Chondrocyte (in vitro differentiated cells): ENCODE results near the gene ALCAM. TPM values are rescaled to one million over a fixed set of nuclear protein-coding genes. Genes with fewer than 3 reads are reported as not detected.
"Not testable (repeated sequence)": the region's sequence is repeated elsewhere in the genome, so short reads cannot be mapped to it uniquely, and the experiment has no call there.

Experiments used
- DNase-seq: peaks from one replicate; pipeline ENCODE4 v3.0.0; 2021; ENCODE audit warnings: mixed read lengths, low spot score
- H3K27ac Mint-ChIP-seq: one replicate; pipeline ENCODE4 v1.8.0; 2021; ENCODE audit warnings: mild to moderate bottlenecking, moderate library complexity, mixed read lengths; ENCODE audit not compliant: unreplicated experiment
- H3K27me3 Mint-ChIP-seq: 2 replicates; pipeline ENCODE4 v1.8.0; 2021; ENCODE audit warnings: low read depth, mixed read lengths
- H3K36me3 Mint-ChIP-seq: 2 replicates; pipeline ENCODE4 v1.8.0; 2021; ENCODE audit warnings: low read depth, mixed read lengths
- H3K4me1 Mint-ChIP-seq: 2 replicates; pipeline ENCODE4 v1.8.0; 2021; ENCODE audit warnings: low read depth, mild to moderate bottlenecking, mixed read lengths
- H3K4me3 Mint-ChIP-seq: one replicate; pipeline ENCODE4 v1.8.0; 2021; ENCODE audit warnings: mild to moderate bottlenecking, moderate library complexity, mixed read lengths; ENCODE audit not compliant: unreplicated experiment
- H3K9me3 Mint-ChIP-seq: 2 replicates; pipeline ENCODE4 v1.8.0; 2021; ENCODE audit warnings: low read depth, mixed read lengths
- total RNA-seq: library from RNA; stranded (reverse); gene quantifications from 3 replicates; pipeline ENCODE4 v1.2.1, GENCODE V29; 2021
- TF ChIP-seq, protein P1 (sequence below): fragments of 200-600 bp; sonication (generic); IDR thresholded peaks from 2 replicates; pipeline ENCODE4 v1.5.0; 2021; ENCODE audit warnings: antibody characterized with exemption, mild to moderate bottlenecking, moderate library complexity

The ALCAM gene
- total RNA-seq, 1 donor from 2014 or later, result 270 TPM

DNA sequence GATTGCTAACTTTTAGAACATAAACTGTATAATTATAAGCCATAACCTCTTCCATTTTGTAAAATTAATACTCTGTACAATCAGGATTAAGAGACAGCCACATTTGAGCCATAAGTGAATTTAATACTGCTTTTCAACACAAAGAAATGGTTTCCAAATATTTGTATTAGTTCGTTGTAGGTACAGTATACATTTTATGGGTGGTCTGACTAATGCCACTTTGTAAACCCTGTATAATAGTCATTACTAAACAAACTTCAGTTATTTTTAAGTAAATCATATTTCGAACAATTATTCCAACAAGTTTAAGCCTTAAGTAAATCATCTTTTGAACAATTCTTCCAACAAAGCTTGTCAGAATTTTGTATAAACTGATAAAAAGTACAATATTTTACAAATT is 11.0 kb downstream of the ALCAM start:
- H3K36me3 Mint-ChIP-seq, result peaks cover 5% of the 10 kb centered on the region
- no peaks in the 10 kb centered on the region for H3K27me3 Mint-ChIP-seq
- H3K9me3 Mint-ChIP-seq, result peaks cover 2% of the 10 kb centered on the region
- H3K4me3 Mint-ChIP-seq, result no peak overlapping the region
- no peak overlapping the region for H3K27ac Mint-ChIP-seq
- TF ChIP-seq, protein P1, sequence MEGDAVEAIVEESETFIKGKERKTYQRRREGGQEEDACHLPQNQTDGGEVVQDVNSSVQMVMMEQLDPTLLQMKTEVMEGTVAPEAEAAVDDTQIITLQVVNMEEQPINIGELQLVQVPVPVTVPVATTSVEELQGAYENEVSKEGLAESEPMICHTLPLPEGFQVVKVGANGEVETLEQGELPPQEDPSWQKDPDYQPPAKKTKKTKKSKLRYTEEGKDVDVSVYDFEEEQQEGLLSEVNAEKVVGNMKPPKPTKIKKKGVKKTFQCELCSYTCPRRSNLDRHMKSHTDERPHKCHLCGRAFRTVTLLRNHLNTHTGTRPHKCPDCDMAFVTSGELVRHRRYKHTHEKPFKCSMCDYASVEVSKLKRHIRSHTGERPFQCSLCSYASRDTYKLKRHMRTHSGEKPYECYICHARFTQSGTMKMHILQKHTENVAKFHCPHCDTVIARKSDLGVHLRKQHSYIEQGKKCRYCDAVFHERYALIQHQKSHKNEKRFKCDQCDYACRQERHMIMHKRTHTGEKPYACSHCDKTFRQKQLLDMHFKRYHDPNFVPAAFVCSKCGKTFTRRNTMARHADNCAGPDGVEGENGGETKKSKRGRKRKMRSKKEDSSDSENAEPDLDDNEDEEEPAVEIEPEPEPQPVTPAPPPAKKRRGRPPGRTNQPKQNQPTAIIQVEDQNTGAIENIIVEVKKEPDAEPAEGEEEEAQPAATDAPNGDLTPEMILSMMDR, result no peak
- no peak for DNase-seq
- peaks cover 36% of the 10 kb centered on the region for H3K4me1 Mint-ChIP-seq

DNA sequence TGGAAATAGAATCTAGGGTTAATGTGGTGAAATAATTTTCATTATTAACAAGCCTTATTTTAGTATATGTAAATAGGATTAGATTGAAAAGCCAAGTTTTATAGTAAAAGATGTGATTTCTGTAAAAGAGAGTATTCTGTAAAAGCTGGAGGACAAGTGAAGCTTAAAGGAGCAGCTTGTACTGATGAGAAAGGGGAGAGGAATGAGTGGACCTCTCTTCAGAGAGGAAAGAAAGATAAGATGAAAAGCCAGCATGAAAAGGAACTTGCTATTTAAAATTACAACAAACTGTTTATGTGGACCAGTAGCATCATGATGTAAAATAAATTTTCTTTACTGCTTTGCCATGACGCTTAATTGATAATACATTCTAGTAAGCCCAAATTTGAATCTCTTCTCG is 18.5 kb downstream of the ALCAM start:
- H3K4me3 Mint-ChIP-seq, result no peak overlapping the region
- TF ChIP-seq, protein P1, result no peak
- no peak for DNase-seq

DNA sequence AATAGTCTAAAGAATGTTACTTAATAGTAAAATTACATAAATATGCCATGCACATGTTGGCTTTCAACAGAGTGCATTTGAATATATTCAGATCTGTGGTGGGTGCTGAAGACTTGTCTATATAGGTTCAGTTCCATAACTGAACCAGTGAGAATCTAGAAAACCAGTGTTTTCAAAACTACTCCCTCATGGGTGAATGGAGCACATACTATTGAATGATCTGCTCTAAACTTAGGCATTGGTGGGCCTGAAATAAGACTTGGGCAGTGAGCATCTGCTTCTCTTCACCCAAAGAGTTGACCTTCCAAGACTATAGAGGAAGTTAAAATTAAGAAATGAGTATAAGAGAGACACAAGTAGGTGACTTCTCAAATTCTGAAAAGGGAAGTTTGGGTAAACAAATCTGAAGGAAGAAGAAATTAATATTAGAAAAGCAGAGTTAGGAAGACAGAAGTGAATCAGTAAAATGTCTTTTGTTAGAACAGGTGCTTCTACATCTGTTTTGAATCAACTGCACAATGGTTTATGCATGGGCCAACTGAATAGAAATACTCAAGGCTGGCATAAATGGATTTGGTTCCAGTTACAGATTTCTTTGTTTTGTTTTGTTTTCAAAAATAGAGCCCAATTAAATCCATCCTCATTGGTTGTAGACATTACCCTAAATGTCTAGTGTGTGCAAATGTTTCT is 19.3 kb downstream of the ALCAM start:
- no peak overlapping the region for H3K27ac Mint-ChIP-seq
- no peak for DNase-seq
- H3K27me3 Mint-ChIP-seq, result no peaks in the 10 kb centered on the region
- TF ChIP-seq, protein P1, result no peak
- H3K4me3 Mint-ChIP-seq, result no peak overlapping the region
- H3K36me3 Mint-ChIP-seq, result peaks cover 10% of the 10 kb centered on the region
- peaks cover 19% of the 10 kb centered on the region for H3K9me3 Mint-ChIP-seq
- peaks cover 50% of the 10 kb centered on the region for H3K4me1 Mint-ChIP-seq

More for the DNA sequence above, 18.5 kb downstream of the ALCAM start:
- Mint-ChIP-seq H3K27me3 (no peaks in the 10 kb centered on the region), H3K27ac (no peak overlapping the region), H3K4me1 (peaks cover 50% of the 10 kb centered on the region), H3K9me3 (peaks cover 13% of the 10 kb centered on the region), H3K36me3 (peaks cover 5% of the 10 kb centered on the region)

DNA sequence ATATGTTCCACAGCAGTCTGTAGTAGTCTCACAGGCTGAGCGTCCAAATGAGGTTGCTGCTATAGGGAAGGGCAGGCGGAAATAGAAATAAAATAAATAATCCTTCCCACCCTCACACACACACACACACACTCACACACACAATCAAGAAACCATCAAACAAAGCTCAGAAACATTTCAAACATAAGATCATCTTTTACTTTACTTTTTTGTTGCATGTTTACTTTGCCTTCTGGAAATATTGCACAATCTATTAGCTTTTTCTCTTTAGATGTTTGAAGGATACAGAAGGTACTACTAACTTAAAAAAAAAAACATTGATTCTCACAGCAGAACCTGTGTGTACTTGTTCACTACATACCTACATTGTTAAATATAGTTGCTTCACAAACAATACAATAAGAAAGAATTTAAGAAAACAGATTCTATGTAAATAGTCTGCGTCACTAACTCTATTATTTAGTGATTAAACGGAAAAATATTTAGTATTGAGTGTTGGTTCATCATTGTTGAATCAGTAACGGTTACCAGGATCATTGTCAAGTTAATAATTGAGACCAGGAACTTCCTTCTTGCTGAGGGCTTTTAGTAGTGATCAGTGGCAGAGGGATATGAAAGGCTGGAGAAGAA is 20.5 kb downstream of the ALCAM start:
- Mint-ChIP-seq H3K27me3 (no peaks in the 10 kb centered on the region), H3K9me3 (peaks cover 29% of the 10 kb centered on the region), H3K4me3 (no peak overlapping the region), H3K27ac (no peak overlapping the region), H3K4me1 (peaks cover 46% of the 10 kb centered on the region), H3K36me3 (peaks cover 14% of the 10 kb centered on the region)
- no peak for DNase-seq
- TF ChIP-seq, protein P1, result no peak

DNA sequence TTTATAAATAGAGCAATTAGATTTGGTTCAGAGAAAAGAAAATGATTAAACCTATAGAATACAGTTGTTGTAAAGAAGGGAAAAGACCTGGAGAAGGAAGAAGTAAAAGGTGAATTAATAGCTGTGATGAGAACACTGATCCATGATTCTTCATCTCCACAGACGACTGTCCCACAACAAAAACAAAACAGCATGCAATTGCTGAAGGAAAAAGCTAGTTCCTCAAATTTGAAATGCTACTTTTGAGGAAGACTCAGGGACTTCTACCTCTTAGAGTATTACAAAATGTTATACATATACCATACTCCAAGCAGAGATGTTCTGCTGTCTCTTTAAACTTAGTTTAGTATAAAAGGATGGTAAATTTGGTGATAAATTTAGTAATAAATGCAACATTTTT is 21.5 kb downstream of the ALCAM start:
- H3K4me1 Mint-ChIP-seq, result peaks cover 38% of the 10 kb centered on the region

DNA sequence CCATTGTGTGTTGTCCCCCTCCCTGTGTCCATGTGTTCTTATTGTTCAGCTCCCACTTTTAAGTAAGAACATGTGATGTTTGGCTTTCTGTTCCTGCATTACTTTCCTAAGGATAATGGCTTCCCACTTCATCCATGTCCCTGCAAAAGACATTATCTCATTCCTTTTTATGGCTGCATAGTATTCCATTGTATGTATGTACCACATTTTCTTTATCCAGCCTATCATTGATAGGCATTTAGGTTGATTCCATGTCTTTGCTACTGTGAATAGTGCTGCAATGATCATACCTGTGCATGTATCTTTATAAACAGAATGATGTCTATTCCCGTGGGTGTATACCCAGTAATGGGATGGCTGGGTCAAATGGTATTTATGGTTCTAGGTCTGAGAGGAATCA is 23.1 kb downstream of the ALCAM start:
- not testable (repeated sequence) for H3K4me3 Mint-ChIP-seq
- peaks cover 41% of the 10 kb centered on the region for H3K4me1 Mint-ChIP-seq

More for the DNA sequence above, 21.5 kb downstream of the ALCAM start:
- H3K27me3 Mint-ChIP-seq, result no peaks in the 10 kb centered on the region
- TF ChIP-seq, protein P1, result no peak
- H3K36me3 Mint-ChIP-seq, result peaks cover 15% of the 10 kb centered on the region
- no peak overlapping the region for H3K4me3 Mint-ChIP-seq
- no peak overlapping the region for H3K27ac Mint-ChIP-seq
- no peak for DNase-seq
- H3K9me3 Mint-ChIP-seq, result peaks cover 31% of the 10 kb centered on the region

DNA sequence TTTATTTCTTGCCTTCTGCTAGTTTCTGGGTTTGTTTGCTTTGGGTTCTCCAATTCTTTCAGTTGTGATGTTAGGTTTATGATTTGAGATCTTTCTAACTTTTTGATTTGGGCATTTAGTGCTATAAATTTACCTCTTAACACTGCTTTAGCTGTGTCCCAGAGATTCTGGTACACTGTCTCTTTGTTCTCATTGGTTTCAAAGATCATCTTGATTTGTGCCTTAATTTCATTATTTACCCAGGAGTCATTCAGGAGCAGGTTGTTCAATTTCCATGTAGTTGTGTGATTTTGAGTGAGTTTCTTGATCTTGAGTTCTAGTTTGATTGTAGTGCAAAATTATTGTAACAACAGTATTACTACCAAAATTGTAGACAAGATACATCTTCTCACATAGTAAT is 25.9 kb downstream of the ALCAM start:
- H3K27ac Mint-ChIP-seq, H3K4me3 Mint-ChIP-seq, DNase-seq, H3K27me3 Mint-ChIP-seq: not testable (repeated sequence)
- Mint-ChIP-seq H3K36me3 (peaks cover 15% of the 10 kb centered on the region), H3K9me3 (peaks cover 31% of the 10 kb centered on the region), H3K4me1 (peaks cover 28% of the 10 kb centered on the region)

More for the DNA sequence above, 23.1 kb downstream of the ALCAM start:
- Mint-ChIP-seq H3K9me3 (peaks cover 31% of the 10 kb centered on the region), H3K36me3 (peaks cover 15% of the 10 kb centered on the region)
- H3K27ac Mint-ChIP-seq, DNase-seq, H3K27me3 Mint-ChIP-seq: not testable (repeated sequence)
